ENCODE data around the gene PARVG.

The PARVG gene

GRCh38 chr22:44245438-44245837 is 64.7 kb downstream of the PARVG start:
- DNase-seq (ENCODE audit: low read depth): no peak

- no peak for DNase-seq (ENCODE audit: low read depth)
Measured at GRCh38 chr22:44245867-44246266, 65.1 kb downstream of the PARVG start.

- no peak for DNase-seq (ENCODE audit: low read depth)
Measured at GRCh38 chr22:44246615-44247326, 66.0 kb downstream of the PARVG start.

GRCh38 chr22:44247346-44247745 is 66.6 kb downstream of the PARVG start:
- no peak for DNase-seq (ENCODE audit: low read depth)

- DNase-seq (ENCODE audit: low read depth): no peak
Measured at GRCh38 chr22:44247923-44248892, 67.5 kb downstream of the PARVG start.

- DNase-seq (ENCODE audit: low read depth): no peak
Measured at GRCh38 chr22:44248926-44249325, 68.2 kb downstream of the PARVG start.

- DNase-seq (ENCODE audit: low read depth): no peak
Measured at GRCh38 chr22:44249376-44250147, 68.8 kb downstream of the PARVG start.

- DNase-seq (ENCODE audit: low read depth): no peak
Measured at GRCh38 chr22:44254811-44255210, 74.1 kb downstream of the PARVG start.

- no peak for DNase-seq (ENCODE audit: low read depth)
Measured at GRCh38 chr22:44256085-44256484, 75.4 kb downstream of the PARVG start.

GRCh38 chr22:44256556-44257485 is 76.1 kb downstream of the PARVG start:
- no peak for DNase-seq (ENCODE audit: low read depth)
